GM19395 (cell line): ENCODE measurements around the gene LARP7.
A peak's percentile ranks its signal among the peaks of the same experiment; 100 is the strongest.
"Not testable (repeated sequence)": the region's sequence is repeated elsewhere in the genome, so short reads cannot be mapped to it uniquely, and the experiment has no call there.

ENCODE experiments used
- ATAC-seq: cut with Tn5 transposase; IDR thresholded peaks from one replicate; pipeline ENCODE4 v1.9.1; 2021; ENCODE audit warnings: mild to moderate bottlenecking, moderate library complexity; ENCODE audit not compliant: unreplicated experiment

The LARP7 gene

GRCh38 chr4:112636688-112637551 is at the start of gene LARP7, which contains the start of gene ZGRF1:
LARP7 (plus strand) TSS chr4:112637143; CDS start chr4:112644670, 7,527 bp downstream.
ZGRF1 (minus strand) TSS chr4:112636909; CDS start chr4:112633176, 3,733 bp downstream.
- peak; percentile 93 for ATAC-seq

DNA sequence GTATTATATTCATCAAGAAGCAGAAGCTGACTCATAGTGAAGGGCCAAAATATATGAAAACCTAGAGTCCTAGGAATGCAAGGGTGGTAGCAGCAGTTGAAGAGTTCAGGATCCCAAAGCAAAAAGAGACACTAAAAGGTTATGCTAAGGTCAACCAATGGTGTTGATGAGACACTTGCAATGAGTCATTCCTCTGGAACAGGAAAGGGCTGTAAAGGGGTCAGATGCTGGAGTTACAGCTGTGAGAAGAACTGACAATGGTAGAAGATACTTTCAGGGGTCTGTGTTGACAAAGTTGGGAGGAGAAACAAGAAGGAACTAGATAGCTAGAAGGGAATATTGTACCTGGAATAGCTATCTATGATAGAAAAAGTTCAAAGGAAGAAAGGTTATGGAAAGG is 47.7 kb upstream of the LARP7 start:
- ATAC-seq = no peak

GRCh38 chr4:112591593-112591992 is 45.4 kb upstream of the LARP7 start:
- no peak for ATAC-seq

DNA sequence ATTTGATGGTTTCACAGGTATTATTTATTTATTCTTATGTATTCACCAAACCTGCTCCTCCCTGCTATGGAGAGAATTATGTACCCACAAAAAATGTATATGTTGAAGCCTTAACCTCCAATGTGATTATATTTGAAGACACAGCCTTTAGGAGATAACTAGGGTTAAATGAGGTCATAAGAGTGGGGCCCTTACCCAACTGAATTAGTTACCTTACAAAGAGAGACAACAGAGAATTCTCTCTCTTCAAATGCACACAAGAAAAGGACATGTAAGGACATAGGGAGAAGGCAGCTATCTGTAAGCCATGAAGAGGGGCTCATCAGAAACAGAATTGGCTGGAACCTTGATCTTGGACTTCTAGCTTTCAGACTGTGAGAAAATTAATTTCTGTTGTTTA is 44.2 kb upstream of the LARP7 start:
- no peak for ATAC-seq

DNA sequence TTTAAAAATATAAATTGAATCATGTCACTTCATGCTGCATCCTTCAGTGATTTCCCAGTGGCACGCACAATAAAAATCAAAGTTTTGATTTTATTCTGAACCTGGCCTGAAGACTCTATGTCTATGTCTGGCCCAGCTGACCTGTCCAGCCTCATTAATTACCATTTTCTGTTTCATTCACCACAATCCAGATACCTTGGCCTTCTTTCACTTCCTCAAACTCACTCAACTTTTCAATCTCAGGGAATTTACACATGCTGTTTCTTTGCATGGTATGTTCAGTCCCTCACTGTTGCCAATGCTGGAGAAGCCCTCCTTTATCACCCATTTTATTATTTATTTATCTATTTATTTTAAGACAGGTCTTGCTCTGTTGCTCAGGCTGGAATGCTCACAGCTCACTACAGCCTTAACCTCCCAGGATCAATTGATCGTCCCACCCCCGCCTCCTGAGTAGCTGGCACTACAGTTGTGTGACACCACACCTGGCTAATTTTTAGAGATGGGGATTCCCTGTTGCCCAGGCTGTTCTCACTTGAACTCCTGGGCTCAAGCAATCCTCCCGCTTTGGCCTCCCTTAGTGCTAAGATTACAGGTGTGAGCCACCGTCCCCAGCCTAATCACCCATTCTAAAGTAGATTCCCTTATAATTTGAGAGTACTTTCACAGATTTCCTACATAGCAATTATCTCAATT is 43.4 kb upstream of the LARP7 start:
- peak; percentile 72 for ATAC-seq

- no peak for ATAC-seq
Measured at GRCh38 chr4:112594993-112595392, 42.0 kb upstream of the LARP7 start.

DNA sequence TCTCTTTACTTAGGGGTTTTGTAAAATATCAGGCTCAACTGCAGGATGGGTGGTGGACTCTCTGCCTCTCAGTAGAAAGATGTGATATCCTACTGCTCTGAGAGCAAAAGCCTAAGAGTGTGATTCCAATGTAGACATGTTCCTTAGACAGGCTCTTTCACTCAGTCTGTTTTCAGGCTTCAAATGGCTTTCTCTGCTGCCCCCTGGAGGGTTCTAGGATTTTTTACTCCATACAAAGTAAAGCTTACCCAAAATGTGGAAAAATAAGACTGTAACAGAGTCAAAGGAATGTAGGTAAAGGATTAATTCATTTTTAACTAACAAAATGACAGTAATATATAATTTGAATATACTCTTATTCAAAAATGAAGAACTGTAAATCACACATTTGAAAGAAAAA is 32.4 kb upstream of the LARP7 start:
- peak; percentile 71 for ATAC-seq

DNA sequence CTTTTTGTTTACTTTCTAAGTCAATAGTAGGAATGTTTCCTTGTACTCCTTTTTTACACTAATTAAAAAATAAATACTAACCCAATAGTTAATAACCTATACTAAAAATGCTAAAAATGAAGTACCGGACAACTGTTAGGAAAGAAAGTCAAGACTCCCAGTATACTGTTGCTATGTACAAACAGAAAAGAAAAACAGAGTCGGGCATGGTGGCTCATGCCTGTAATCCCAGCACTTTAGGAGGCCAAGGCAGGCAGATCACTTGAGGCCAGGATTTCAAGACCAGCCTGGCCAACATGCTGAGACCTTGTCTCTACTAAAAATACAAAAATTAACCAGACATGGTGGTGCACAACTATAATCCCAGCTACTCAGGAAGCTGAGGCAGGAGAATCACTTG is 24.1 kb upstream of the LARP7 start:
- not testable (repeated sequence) for ATAC-seq

- ATAC-seq = no peak
Measured at GRCh38 chr4:112616984-112617383, 20.0 kb upstream of the LARP7 start.

- ATAC-seq = no peak
Measured at GRCh38 chr4:112626228-112626627, 10.7 kb upstream of the LARP7 start.

DNA sequence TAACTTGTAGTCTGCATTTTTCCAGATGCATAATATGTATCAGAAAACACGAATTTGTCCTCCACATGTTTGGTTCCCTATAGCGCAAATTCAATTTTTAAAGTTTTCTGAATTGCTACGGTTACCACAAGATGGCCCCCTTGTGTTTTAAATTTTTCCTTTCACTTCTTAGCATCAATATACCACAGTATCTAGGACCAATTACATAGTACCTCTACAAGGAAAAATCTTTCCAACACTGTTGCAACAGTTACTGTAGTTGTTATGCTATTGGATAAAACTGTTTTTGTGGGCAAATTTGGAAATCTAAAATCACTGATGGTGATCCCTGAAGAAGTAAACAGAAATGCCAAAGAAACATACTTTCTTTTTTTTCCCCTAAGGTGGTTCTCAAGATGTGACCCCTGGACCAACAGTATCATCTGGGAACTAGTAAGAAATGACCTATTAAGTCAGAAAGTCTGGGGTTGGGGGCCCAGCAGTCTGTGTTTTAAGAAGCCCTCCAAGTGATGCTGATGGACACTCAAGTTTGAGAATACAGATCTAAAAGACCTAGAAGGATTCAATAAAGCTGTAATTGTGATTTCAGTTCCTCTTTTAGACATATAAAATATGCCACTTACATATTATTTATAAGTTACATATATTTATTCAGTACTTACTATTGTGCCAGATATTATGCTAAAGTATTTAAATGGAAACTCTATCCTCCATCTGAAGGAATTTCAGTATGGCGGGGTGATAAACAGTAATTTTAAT is 3.3 kb upstream of the LARP7 start:
- ATAC-seq = no peak

DNA sequence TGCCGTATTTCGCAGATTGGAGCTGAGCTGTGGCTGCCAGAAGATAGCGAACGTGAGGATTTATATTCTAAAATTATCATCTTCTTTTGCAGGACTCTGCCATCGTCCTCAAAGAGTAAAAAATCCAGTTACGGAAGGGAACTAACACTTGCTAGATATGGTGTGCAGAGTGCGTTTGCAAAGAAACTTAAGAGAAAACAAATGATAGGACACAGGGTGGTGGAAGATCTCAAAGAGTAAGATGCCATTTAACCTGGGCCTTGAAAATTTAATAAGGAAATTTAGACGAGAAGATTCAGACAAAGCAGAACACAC is 566 bp downstream of the LARP7 start:
- peak; percentile 1 for ATAC-seq

- ATAC-seq = no peak
Measured at GRCh38 chr4:112642526-112642925, 5.6 kb downstream of the LARP7 start.

- ATAC-seq = not testable (repeated sequence)
Measured at GRCh38 chr4:112644595-112645535, 7.9 kb downstream of the LARP7 start.

GRCh38 chr4:112645541-112646329 is 8.8 kb downstream of the LARP7 start:
- ATAC-seq = no peak

GRCh38 chr4:112646632-112647537 is 9.9 kb downstream of the LARP7 start:
- ATAC-seq = no peak

- no peak for ATAC-seq
Measured at GRCh38 chr4:112647785-112648184, 10.8 kb downstream of the LARP7 start.

GRCh38 chr4:112648263-112649054 is 11.5 kb downstream of the LARP7 start:
- no peak for ATAC-seq
